Measurements from ENCODE around the gene GPC5.
"Not testable (repeated sequence)": the region's sequence is repeated elsewhere in the genome, so short reads cannot be mapped to it uniquely, and the experiment has no call there.

GPC5 gene

GRCh38 chr13:92221916-92222315, 823.5 kb downstream of the GPC5 start:
- DNase-seq: no peak

- no peak for DNase-seq
These were observed 825.8 kb downstream of the GPC5 start for GRCh38 chr13:92224052-92224821.

- no peak for DNase-seq
These were observed 826.4 kb downstream of the GPC5 start for GRCh38 chr13:92224825-92225224.

- DNase-seq: no peak
These were observed 827.4 kb downstream of the GPC5 start for GRCh38 chr13:92225861-92226260.

GRCh38 chr13:92232871-92233270, 834.5 kb downstream of the GPC5 start:
- no peak for DNase-seq

- no peak for DNase-seq
These were observed 853.3 kb downstream of the GPC5 start for GRCh38 chr13:92251671-92252210.

GRCh38 chr13:92255526-92255925, 857.1 kb downstream of the GPC5 start:
- DNase-seq: no peak

- no peak for DNase-seq
These were observed 857.8 kb downstream of the GPC5 start for GRCh38 chr13:92256211-92256610.

GRCh38 chr13:92259046-92259445, 860.6 kb downstream of the GPC5 start:
- no peak for DNase-seq

GRCh38 chr13:92259523-92259922, 861.1 kb downstream of the GPC5 start:
- no peak for DNase-seq

GRCh38 chr13:92260363-92260762, 861.9 kb downstream of the GPC5 start:
- DNase-seq: no peak

- DNase-seq: no peak
These were observed 863.8 kb downstream of the GPC5 start for GRCh38 chr13:92262100-92262788.

GRCh38 chr13:92265408-92265807, 867.0 kb downstream of the GPC5 start:
- DNase-seq: no peak

GRCh38 chr13:92270990-92271389, 872.6 kb downstream of the GPC5 start:
- no peak for DNase-seq

GRCh38 chr13:92272177-92272576, 873.8 kb downstream of the GPC5 start:
- DNase-seq: no peak

GRCh38 chr13:92280986-92281385, 882.6 kb downstream of the GPC5 start:
- DNase-seq: not testable (repeated sequence)

- DNase-seq: not testable (repeated sequence)
These were observed 892.4 kb downstream of the GPC5 start for GRCh38 chr13:92290718-92291307.

GRCh38 chr13:92294533-92294932, 896.1 kb downstream of the GPC5 start:
- not testable (repeated sequence) for DNase-seq

- not testable (repeated sequence) for DNase-seq
These were observed 897.8 kb downstream of the GPC5 start for GRCh38 chr13:92296154-92296671.

GRCh38 chr13:92297971-92298942, 899.8 kb downstream of the GPC5 start:
- no peak for DNase-seq

GRCh38 chr13:92300651-92301050, 902.2 kb downstream of the GPC5 start:
- DNase-seq: no peak

- no peak for DNase-seq
These were observed 905.0 kb downstream of the GPC5 start for GRCh38 chr13:92303428-92303827.

Data from NCI-H2171 (cell line).